HG03135 (cell line): ENCODE data around the gene ZNF281.
"Not testable (repeated sequence)": the region's sequence is repeated elsewhere in the genome, so short reads cannot be mapped to it uniquely, and the experiment has no call there.

Source experiments
- ATAC-seq: cut with Tn5 transposase; IDR thresholded peaks from one replicate; pipeline ENCODE4 v1.9.1; 2021; ENCODE audit warnings: mild to moderate bottlenecking, moderate library complexity; ENCODE audit not compliant: unreplicated experiment

Gene ZNF281, protein sequence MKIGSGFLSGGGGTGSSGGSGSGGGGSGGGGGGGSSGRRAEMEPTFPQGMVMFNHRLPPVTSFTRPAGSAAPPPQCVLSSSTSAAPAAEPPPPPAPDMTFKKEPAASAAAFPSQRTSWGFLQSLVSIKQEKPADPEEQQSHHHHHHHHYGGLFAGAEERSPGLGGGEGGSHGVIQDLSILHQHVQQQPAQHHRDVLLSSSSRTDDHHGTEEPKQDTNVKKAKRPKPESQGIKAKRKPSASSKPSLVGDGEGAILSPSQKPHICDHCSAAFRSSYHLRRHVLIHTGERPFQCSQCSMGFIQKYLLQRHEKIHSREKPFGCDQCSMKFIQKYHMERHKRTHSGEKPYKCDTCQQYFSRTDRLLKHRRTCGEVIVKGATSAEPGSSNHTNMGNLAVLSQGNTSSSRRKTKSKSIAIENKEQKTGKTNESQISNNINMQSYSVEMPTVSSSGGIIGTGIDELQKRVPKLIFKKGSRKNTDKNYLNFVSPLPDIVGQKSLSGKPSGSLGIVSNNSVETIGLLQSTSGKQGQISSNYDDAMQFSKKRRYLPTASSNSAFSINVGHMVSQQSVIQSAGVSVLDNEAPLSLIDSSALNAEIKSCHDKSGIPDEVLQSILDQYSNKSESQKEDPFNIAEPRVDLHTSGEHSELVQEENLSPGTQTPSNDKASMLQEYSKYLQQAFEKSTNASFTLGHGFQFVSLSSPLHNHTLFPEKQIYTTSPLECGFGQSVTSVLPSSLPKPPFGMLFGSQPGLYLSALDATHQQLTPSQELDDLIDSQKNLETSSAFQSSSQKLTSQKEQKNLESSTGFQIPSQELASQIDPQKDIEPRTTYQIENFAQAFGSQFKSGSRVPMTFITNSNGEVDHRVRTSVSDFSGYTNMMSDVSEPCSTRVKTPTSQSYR

DNA sequence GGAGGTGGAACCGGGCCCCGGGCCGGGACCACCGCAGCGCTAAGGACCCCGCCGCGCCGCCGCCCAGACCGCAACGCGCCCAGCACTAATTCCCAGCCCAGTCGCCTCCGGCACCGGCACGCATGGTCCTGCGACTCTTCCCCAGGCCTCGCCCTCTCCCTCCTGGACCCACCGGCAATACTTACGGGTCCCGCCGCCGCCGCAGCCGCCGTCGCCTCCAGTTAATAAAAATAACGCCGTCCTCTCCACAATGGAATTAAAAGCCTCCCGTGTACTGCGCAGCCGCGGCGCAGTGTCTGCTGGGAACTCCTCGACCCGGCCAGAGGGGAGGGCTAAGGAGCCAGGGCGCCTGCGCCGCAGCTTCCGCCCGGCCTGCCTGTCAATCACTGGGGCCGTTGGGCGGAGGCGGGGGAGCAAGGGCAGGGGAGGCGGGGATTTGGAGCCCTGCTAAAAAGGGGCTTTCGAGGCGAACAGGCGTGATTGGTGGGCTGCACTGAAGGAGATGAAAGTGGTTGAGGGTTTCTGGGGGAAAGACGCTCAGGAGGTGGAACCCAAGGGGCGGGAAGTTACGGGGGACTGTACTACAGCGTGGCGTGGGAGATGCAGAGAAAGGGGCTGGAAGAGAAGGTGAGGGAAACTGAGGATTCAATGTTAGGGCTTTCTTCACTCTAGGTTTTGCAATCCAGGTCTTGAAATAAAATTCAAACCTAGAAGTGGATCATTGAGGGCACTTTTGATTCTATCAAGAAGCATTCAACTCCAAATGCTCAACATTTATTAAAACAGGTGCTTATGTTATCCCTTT, at the start of gene ZNF281:
Gene ZNF281 (minus strand): TSS at position 276 of the 805 bp plus-strand sequence. CDS start 331 bp downstream, outside the sequence.
- peak; percentile 92 for ATAC-seq

GRCh38 chr1:200458780-200459179, 48.9 kb upstream of the ZNF281 start:
- no peak for ATAC-seq

DNA sequence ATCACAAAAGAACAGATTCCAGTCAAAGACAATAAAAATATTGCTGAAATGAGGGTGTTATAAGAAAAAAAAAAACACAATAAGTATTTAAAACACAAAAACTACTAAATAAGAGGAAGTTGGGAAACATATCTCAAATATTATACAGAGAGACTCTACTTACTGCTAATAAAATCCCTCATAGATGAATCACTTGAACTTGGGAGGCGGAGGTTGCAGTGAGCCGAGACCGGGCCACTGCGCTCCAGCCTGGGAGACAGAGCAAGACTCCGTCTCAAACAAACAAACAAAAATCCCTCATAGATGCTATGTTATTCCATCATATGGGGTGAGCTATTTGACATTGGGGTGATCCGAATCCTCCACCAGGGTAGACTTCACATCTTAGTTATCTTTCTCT, 48.0 kb upstream of the ZNF281 start:
- ATAC-seq, result no peak

DNA sequence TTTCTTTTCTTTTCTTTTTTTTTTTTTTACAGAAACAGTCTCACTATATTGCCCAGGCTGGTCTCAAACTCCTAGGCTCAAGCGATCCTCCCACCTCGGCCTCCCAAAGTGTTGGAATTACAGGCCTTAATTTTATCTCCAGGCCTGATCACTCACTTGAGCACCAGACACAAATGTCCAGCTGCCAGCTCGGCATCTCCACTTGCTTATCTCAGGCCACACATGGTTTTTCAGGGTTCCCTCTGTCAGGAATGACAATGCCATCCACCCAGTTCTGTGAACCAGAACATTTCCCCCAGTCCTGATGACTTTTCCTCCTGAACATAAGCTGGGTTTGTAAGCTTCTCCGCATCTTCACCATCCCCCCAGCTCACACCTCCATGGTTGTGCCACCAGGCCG, 44.6 kb upstream of the ZNF281 start:
- ATAC-seq, result no peak

DNA sequence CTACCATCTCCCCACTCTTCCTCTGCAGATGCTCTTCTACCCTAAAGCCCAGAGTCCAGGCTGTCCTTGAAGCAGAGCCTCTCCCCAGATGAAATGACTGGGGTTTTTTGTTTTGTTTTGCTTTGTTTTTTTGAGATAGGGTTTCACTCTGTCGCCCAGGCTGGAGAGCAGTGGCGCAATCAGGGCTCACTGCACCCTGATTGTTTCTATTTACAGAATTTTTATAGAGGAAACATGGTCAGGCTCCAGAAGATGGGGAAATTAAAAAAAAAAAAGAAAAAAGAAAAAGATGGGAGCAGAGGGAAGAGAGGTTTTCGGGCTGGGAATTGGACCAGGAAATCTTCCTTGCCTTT, 43.7 kb upstream of the ZNF281 start:
- no peak for ATAC-seq

DNA sequence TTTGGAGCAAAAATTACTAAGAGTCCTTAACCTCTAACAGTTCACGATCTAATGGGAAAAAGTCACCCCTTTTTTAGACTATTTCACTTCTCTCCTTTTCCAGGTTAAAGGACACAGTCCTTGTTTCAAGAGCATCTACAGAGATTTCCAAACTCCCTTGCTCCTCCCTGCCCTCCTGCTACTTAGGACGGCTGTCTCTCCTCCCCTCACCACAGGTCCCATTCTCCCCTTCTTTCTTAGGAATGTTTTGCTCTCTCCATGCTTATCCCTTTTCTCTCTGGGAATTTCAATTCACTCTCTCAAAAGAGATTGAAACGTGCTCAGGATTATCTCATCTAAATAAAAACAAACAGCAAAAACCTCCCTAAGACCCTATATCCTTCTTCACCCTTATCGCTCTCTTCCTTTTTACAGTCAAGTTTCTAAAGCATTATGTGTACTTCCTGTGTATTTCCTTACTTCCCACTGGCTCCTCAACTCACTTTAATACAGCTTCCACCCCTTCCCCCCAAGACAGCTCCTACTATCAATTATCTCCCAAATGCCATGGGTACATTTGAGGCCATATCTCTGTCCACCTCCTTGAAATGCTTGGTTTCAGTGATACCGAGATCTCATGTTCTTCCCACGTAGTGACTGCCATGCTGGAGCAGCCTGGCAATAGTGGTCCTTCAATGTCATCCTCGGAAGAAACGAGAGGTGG, 43.2 kb upstream of the ZNF281 start:
- no peak for ATAC-seq

GRCh38 chr1:200448034-200448762, 38.4 kb upstream of the ZNF281 start:
- ATAC-seq, result peak; percentile 83

DNA sequence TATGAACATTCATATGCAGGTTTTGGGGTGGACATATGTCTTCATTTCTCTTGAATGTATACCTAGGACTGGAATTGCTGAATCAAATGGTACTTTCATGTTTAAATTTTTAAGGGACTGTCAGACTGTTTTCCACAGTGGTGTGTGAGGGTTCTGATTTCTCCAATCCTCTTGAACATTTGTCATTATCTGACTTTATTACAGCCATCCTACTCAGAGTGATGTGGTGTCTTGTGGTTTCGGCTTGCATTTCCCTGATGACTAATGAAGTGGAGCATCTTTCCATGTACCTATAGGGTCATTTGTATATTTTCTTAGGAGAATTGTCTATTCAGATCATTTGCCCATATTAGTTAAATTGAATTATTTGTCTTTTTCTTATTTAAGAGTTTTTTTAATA, 35.4 kb upstream of the ZNF281 start:
- no peak for ATAC-seq

DNA sequence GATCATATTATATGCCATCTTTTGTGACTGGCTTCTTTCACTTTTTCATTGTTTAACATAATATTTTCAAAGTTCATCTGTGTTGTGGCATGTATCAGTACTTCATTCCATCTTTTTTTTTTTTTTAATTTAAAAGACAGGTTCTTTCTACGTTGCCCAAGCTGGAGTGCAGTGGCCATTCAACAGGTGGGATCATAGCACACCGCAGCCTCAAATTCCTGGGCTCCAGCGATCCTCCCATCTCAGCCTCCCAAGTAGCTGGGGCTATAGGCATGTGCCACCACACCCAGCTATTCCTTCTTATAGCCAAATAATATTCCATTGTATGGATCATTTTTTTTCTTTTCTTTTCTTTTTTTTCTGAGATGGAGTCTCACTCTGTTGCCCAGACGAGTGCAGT, 34.6 kb upstream of the ZNF281 start:
- ATAC-seq, result no peak

DNA sequence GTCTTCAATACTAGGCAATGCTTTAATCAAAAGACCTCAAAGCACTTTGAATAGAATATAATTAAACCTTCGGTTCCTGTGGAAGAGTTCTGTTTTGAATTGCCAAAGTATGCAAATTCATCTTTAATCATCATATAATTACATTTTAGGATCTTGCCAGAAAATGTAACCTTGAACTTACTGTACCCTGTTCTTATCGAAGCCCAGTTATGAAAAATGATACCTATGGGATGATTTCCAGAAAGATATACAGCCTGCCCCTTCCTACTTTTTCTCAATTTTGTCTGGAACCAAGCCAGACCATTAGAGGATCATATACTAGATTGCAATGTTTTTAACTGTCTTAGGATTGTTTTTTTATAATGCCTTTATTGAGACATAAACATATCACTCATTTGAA, 34.0 kb upstream of the ZNF281 start:
- ATAC-seq, result no peak

- ATAC-seq, result no peak
Observed at GRCh38 chr1:200442537-200443156, 32.8 kb upstream of the ZNF281 start.

DNA sequence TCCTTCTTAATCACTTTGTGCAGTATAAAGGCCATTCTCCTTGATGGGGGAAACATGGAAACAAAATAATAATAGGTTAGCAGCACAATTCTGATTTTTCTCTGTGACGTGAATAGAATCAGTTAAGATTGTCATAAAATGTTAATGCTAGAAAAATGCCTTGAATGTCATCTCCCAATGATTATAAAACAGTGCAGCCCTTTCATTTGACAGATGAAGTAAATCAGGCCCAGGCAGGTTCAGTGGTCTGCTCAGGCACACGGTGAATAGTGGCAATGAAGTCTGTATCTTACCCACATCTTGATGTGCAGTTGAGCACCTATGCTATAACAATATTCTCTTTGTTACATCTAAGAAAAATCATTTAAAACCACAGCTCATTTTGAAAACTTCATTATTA, 32.2 kb upstream of the ZNF281 start:
- no peak for ATAC-seq

DNA sequence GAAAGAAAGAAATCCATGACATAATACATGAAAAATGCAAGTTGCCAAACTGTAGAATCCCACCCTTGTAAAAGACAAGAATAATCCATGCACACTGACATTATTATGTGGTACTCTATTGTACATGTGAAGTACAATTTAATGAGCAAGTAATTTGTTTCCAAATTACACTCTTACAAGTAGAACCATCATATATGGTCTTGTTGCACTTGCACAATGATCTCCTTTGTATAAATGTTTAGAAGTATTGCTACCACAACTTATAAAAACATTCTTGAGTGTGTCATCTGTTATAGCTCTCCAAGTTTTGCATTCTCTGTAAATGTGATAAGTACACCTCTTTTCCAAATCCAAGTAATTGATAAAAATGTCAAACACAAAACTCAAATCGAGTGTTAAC, 29.1 kb upstream of the ZNF281 start:
- ATAC-seq, result no peak

DNA sequence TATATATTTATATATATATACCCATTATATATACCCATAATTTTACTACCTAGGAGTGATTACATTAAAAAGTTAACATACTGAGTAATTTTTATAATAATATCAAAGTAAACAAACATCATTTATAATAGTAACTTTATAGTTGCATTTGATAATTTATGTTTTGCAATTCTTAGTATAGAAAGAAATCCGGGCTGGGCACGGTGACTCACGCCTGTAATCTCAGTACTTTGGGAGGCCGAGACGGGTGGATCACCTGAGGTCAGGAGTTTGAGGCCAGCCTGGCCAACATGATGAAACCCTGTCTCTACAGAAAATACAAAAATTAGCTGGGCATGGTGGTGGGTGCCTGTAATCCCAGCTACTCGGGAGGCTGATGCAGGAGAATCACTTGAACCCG, 28.6 kb upstream of the ZNF281 start:
- ATAC-seq, result not testable (repeated sequence)

DNA sequence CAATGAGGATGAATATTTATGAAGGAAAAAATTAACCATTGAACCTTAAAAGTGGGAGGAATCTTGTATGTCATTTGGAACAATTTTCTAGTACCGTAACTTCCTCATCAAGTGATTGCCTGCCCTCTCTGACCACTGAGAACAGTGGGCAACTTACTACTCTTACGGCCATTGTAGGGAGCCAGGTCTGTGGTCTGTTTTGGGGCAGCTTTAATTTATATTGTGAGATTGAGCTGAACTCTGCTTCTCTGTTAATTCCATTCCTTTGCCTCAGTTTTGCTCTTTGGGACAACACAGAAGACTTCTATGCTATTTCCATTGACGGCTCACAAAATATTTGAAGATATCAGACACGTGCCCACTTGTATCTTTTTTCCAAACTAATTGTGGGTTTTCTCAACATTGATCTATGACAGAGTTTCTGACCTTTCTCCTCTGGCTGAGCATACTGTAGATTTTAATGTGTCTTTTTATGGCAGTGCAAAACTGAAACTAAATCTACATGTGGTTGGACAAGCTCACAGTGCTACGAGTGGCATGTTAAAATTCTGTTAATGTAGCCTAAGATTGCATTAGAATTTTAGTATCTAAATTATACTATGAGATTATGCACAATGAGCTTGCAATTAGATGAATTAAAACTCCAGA, 27.8 kb upstream of the ZNF281 start:
- ATAC-seq, result peak; percentile 62

DNA sequence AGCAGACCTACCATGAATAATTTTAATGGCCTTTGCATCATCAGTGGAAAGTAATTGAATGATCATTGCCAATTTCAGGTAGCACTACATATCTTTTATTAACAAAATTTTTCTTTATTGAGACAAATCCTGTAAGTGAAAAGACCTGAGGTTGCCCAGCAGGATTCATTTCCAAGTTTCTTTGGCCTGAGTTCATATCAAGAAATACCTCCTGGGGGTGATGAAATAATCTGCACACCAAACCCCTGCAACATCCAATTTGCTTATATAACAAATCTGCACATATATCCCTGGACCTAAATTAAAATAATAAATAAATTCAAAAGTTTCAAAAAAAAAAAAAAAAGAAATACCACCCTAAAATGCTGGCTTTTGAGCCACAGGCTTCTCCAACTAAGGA, 27.3 kb upstream of the ZNF281 start:
- no peak for ATAC-seq

- ATAC-seq, result no peak
Observed at GRCh38 chr1:200436436-200436835, 26.6 kb upstream of the ZNF281 start.

DNA sequence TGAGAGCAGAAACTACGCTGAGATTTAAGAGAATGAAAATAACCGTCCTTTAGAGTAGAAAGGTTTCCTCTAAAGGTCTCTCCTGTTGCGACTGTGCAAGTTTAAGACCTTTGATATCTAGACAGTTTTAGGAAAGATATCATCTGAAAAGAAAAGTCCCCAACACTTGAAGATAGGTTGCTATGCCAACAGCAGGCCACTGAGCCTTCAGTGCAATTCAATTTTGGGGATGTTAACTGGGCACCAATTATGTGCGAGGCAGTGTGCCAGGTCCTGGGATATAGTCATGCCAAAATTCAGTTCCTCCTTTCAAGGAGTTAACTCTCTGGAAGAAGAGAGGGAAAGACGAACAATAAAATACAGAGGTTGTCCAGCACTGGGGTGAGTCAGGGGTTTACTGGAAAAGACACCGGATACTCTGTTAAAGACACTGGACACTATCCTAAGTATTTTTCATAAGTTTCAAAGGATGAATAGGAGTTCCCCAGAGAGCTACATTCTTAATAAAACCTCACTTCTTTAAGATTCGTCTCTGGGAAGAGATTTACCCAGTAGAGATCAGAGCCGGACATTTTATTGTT, 25.5 kb upstream of the ZNF281 start:
- no peak for ATAC-seq

DNA sequence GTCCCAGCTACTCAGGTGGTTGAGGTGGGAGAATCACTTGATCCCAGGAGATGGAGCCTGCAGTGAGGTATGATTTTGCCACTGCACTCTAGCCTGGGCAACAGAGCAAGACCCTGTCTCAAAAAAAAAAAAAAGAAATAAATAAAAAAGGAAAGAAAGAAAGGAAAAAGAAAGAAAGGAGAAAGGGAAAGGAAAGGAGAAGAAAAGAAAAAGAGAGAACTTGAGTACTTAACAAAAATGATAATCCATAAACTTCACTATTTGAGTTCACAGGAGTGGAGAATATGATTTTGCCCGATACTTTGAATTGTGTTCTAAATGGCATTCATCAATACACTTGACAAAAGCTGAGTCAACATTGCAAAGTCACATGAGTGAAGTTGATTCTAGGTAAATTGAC, 23.8 kb upstream of the ZNF281 start:
- ATAC-seq, result no peak
